SK-N-DZ (cell line): Measurements from ENCODE around the gene KIF23.
A peak's percentile ranks its signal among the peaks of the same experiment; 100 is the strongest.

Experiments used
- DNase-seq: peaks from one replicate; pipeline ENCODE4 v3.0.0-alpha.2; 2015; ENCODE audit warnings: low spot score

Gene KIF23

GRCh38 chr15:69463182-69463756 is 49.1 kb downstream of the KIF23 start:
- no peak for DNase-seq

- DNase-seq, result no peak
Observed at GRCh38 chr15:69465253-69465652, 51.1 kb downstream of the KIF23 start.

DNA sequence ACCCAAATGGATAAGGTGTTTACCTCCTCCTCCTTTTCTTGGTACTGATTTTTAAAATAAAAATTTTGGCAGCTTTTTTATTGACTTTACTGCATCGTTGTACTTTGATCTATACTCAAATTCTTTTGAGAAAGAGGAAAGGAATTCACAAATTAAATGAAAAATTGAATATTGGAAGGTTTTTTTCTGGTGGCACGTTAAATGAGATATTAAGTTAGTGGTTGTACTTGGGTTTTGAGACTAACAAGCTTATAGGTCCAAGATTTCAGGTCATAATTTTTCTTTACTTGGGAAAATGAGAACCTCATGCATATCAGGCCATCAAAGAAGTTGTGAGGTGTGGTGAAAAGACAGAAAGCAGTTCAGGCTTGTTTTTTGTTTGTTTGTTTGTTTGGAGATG is 52.6 kb downstream of the KIF23 start:
- DNase-seq, result no peak

DNA sequence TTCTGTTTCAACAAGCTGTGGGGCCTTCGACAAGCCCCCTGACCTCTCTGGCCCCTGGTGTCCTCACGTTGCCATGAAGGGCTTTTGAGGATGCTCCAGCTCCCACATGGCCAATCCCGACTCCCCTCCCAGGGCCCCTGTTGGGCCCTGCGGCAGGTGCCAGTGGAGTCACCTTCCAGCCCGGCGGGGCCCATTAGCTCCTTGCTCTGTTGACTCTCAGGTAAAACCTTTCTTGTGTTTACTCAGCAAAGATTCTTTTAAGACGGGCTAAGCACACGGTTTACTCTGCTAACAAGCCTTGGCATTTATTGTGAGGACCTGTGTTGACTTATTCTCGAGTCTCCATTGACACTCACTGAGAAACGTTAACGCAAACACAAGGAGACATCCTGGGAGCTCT is 53.5 kb downstream of the KIF23 start:
- DNase-seq, result no peak

DNA sequence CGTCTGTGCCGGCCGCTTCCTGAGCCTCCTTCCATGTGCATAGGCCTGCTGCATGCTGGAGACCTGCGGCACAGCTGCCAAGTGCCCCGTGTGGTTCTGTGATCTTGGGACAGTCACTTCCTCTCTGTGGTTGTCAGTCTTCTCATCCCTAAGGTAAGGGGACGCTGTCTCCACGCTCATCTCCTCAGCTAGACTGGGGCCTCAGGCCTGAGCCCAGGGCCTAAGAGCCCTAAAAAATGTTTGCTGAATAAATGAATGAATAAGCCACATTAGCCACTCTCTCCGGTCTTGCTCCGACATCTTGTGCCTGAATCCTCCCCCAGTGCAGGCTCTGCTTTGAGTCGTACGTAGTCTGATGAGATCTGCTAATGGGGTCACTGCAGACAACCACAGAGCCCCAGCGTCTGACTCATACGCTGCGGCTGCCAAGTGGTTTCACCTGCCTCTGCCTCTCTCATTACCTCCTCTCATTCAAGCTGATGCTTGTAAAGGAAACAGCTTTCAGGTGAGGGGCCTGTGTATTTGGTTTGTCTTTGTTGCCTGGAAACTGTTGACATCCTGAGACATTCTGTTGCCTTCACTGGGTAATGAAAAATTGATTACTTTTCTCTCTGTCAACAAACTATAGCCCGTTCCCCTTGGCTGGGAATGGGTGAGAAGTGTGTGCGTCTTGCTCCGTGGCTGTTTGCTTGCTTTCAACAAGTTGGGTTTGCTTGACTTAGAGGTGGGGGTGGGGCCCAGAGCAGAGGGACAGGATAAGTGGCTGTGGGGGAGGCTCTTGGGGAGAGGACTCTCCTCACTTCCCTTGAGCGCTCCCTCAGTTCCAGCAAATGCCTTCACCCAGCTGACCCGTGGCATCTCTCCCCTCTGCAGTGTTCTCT is 54.3 kb downstream of the KIF23 start:
- DNase-seq, result peak; percentile 49

DNA sequence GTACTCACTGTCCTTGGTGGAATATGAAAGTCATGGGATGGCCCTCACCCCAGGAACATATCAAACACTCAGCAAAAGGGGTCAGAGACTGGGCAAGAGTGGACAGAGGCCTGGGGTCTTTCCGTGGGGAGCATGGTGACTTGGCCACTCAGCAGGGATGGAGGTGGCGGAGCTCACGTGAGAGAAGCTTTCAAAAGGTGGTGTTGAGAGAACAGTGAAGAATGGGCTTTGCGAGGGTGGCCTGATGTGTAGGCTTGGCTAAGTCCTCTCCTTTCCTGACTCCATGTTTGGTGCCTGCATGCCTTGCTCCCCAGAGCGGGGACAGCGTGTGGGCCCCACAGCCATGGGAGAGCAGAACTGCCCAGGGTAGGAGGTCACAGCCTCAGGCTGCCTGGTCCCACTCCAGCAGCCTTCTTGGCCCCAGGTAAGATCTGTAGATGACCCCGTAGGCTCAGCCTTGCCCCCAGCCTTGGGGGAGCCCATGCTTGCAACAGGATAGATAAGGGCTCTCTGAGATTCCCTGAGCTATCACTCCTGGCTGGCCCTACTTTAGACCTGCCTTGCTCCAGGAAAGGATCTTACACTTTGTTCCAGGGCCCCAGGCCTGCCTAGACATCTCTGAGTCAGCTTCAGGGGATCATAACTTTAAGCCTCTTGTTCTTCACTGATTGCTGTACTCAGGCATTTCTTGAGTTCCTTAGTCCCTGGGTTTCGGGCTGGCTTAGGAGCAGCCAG is 55.5 kb downstream of the KIF23 start:
- no peak for DNase-seq

DNA sequence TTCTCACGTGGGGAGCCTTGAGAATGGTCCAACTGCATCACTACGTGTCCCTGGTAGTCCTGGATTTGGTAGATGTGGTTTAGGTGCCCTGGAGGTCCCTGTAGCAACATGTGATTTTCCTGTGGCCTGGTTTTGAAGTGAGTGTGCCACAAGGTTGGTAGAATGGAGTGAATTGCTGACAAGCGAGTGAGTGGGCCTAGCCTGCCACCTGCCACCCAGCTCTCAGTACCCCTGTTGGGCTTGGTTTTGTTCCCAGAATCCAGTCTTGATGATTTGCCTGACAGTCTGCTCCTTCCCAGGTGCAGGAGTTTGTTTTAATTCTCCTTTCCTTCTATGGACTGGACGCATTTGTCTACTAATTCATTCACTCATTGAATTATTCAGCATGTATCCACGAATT is 57.9 kb downstream of the KIF23 start:
- DNase-seq, result no peak

GRCh38 chr15:69472562-69472961 is 58.4 kb downstream of the KIF23 start:
- no peak for DNase-seq

GRCh38 chr15:69474291-69474690 is 60.1 kb downstream of the KIF23 start:
- DNase-seq, result no peak

GRCh38 chr15:69474846-69475455 is 60.8 kb downstream of the KIF23 start:
- DNase-seq, result no peak

DNA sequence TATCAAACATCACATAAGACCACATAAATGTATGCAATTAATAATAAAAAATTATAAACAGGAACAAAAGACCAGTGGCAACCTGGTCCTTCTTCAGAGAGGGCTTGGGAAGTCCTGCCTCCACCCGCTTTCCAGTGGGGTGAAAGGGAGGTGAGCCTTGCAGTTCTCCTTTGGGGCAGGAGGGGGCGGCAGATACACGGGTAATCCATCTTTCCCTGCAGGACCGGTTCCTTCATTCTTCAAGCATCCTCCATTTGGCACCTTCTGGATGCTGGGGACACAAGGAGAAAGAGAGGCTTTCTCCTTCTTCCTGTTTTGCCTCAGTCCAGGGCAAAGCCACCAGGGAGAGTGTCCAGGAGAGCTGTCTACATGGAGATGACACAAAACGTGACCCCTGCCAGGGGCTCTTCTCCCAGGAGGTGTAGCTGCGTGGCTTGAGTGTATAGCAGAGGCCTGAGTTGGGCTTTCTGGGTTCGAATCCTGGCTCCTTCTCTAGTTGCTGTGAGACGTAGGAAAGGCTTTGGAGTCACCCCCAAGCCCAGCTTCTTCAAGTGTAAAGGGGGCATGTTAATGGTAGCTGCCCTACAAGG is 61.7 kb downstream of the KIF23 start:
- peak; percentile 77 for DNase-seq

- no peak for DNase-seq
Observed at GRCh38 chr15:69476704-69477473, 62.7 kb downstream of the KIF23 start.

- DNase-seq, result peak; percentile 81
Observed at GRCh38 chr15:69478259-69478781, 64.2 kb downstream of the KIF23 start.

DNA sequence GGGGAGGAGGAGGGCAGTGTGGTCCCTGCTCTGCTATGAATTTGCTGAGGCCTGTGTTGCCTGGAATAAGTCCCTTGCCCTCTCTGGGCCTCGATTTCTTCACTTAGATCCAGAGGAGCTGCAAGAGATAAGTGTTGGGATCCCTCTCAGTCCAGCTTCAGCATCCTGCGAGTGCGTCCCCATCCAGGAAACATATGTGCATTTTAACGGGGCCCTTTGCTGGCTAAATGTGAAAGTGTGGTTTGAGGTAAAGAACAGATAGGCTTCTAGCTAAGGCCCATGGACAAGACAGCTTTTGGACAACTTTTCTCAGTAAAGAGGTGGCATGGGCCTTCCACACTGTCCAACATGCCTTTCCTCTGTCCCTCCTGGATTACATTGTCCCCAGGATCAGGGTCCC is 64.9 kb downstream of the KIF23 start:
- no peak for DNase-seq

DNA sequence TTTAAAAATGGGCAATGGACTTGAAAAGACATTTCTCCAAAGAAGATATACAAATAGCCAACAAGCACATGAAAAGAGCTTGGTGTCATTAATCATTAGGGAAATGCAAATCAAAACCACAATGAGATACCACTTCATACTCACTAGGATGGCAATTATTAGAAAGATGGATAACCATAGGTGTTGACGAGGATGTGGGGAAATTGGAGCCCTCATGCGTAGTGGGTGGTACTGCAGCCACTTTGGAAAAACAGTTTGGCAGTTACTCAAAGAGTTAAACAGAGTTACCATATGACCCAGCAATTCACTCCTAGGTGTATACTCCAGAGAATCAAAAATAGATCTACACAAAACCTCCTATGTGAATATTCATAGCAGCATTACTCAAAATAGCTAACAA is 65.8 kb downstream of the KIF23 start:
- no peak for DNase-seq

GRCh38 chr15:69480932-69481331 is 66.8 kb downstream of the KIF23 start:
- DNase-seq, result no peak

DNA sequence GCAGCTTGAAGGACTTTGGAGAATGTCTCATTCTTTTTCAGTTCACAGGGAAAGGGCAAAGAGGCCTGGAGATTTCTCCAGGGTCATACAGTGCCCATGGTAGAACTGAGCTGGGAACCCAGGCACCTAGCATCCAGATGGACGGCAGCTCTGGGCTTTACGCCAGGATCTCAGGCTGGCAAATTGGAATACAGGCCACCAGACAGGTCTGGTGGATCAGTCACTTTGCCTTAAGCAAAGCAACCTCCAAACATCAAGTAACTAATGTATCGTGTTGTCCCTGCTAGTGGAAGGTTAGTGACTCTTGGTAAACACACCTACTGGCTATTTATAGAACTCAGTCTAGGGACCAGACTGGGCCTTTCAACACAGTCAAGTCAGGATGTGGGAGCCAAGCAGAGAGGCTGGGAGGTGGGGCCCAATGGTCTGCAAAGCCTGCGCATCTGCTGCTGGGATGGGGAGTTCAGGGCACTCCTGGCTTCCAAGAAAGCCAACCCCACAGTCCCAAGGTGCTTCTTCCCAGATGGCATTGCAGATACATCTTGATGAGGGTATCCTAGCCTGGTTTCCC is 68.6 kb downstream of the KIF23 start:
- no peak for DNase-seq

- no peak for DNase-seq
Observed at GRCh38 chr15:69484837-69485236, 70.7 kb downstream of the KIF23 start.

GRCh38 chr15:69486481-69487110 is 72.4 kb downstream of the KIF23 start:
- no peak for DNase-seq

GRCh38 chr15:69489073-69489571 is 75.0 kb downstream of the KIF23 start:
- no peak for DNase-seq
